Left kidney (tissue), 2 donors: Measurements from ENCODE around the gene HELZ2. TPM values are rescaled to one million over a fixed set of nuclear protein-coding genes. Genes with fewer than 3 reads are reported as not detected.

Source experiments
- DNase-seq: peaks from one replicate; pipeline ENCODE4 v3.0.0-alpha.2; 2013
- polyA plus RNA-seq: library from polyadenylated mRNA; unstranded; fragments of 120-200 nt; gene quantifications from one replicate; pipeline ENCODE4 v1.2.1, GENCODE V29; 2013; ENCODE audit not compliant: insufficient read length

Gene HELZ2
- polyA plus RNA-seq, 1 donor = 11.8 TPM

GRCh38 chr20:63525185-63525584 is 48.9 kb downstream of the HELZ2 start:
- DNase-seq = no peak

Other genes starting within 250 kb of the HELZ2 start
- 13.3 TPM for gene CHRNA4, start 212.9 kb downstream of the HELZ2 start, polyA plus RNA-seq
- gene KCNQ2, start 101.6 kb downstream of the HELZ2 start, polyA plus RNA-seq = 5.5 TPM
- gene EEF1A2, start 75.2 kb downstream of the HELZ2 start, polyA plus RNA-seq = 0.67 TPM
- gene PPDPF, start 53.5 kb downstream of the HELZ2 start, polyA plus RNA-seq = 118 TPM
- gene PTK6, start 36.9 kb downstream of the HELZ2 start, polyA plus RNA-seq = 1.1 TPM
- not detected for gene SRMS, start 26.5 kb downstream of the HELZ2 start, polyA plus RNA-seq
- gene FNDC11, start 20.1 kb downstream of the HELZ2 start, polyA plus RNA-seq = 0.81 TPM
- 10.7 TPM for gene GMEB2, start 52.9 kb upstream of the HELZ2 start, polyA plus RNA-seq
- gene STMN3, start 79.2 kb upstream of the HELZ2 start, polyA plus RNA-seq = 22.7 TPM
- gene RTEL1, start 84.1 kb upstream of the HELZ2 start, polyA plus RNA-seq = 19.8 TPM
- gene TNFRSF6B, start 122.4 kb upstream of the HELZ2 start, polyA plus RNA-seq = 2.1 TPM
- gene ARFRP1, start 133.7 kb upstream of the HELZ2 start, polyA plus RNA-seq = 27.0 TPM
- gene ZGPAT, start 133.8 kb upstream of the HELZ2 start, polyA plus RNA-seq = 17.8 TPM
- 4.3 TPM for gene LIME1, start 162.4 kb upstream of the HELZ2 start, polyA plus RNA-seq
- 73.0 TPM for gene SLC2A4RG, start 165.5 kb upstream of the HELZ2 start, polyA plus RNA-seq